ENCODE measurements around the gene TERT.

The TERT gene

DNA sequence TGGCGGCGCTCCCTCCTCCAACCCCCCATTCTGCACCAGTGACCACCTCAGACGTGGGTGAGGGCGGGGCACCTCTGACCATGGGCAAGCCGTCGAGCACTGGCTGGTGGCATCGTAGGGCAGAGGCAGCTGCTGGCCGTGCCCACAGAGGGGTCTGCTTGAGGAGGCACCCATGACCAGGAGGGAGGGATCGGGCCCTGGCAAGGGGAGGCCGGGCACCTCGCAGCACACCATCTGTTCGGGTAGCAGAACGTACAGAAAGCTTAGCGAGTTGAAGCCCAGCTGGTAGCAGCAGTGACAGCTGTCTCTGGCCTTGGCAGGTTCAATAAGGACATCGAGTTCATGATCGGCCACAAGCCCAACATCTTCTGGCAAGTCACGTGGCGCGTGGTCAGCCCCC lies 74.0 kb downstream of the TERT start:
- Histone ChIP-seq H3K9me3 (ENCODE audit: insufficient read depth, low read length, severe bottlenecking) (no peaks in the 10 kb centered on the region), H3K4me1 (ENCODE audit: insufficient read depth, low read length) (peaks cover 21% of the 10 kb centered on the region), H2AFZ (ENCODE audit: low read depth, low read length) (no peak overlapping the region), H3K9ac (ENCODE audit: low read depth, low read length) (no peak overlapping the region), H4K20me1 (ENCODE audit: insufficient read depth, low read length) (no peaks in the 10 kb centered on the region), H3K36me3 (ENCODE audit: insufficient read depth, low read length) (no peaks in the 10 kb centered on the region), H3K27ac (ENCODE audit: low read length) (no peak overlapping the region), H3K4me3 (ENCODE audit: low read depth in 1 of 2, low read length in 2 of 2) (no peak overlapping the region), H3K27me3 (ENCODE audit: insufficient read depth, low read length, poor library complexity) (no peaks in the 10 kb centered on the region), H3K4me2 (ENCODE audit: insufficient read depth, low read length) (no peak overlapping the region), H3K79me2 (ENCODE audit: insufficient read depth, low read length) (no peaks in the 10 kb centered on the region)
- no peak for DNase-seq
- no peak for ATAC-seq (ENCODE audit: insufficient read depth, low read depth)
- TF ChIP-seq EZH2 (IDR thresholded peaks at IDR 0.05; ENCODE audit: borderline replicate concordance, low read depth, low read length, severe bottlenecking), result no peak
- TF ChIP-seq, protein P1, sequence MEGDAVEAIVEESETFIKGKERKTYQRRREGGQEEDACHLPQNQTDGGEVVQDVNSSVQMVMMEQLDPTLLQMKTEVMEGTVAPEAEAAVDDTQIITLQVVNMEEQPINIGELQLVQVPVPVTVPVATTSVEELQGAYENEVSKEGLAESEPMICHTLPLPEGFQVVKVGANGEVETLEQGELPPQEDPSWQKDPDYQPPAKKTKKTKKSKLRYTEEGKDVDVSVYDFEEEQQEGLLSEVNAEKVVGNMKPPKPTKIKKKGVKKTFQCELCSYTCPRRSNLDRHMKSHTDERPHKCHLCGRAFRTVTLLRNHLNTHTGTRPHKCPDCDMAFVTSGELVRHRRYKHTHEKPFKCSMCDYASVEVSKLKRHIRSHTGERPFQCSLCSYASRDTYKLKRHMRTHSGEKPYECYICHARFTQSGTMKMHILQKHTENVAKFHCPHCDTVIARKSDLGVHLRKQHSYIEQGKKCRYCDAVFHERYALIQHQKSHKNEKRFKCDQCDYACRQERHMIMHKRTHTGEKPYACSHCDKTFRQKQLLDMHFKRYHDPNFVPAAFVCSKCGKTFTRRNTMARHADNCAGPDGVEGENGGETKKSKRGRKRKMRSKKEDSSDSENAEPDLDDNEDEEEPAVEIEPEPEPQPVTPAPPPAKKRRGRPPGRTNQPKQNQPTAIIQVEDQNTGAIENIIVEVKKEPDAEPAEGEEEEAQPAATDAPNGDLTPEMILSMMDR (IDR thresholded peaks at IDR 0.05; ENCODE audit: borderline replicate concordance, extremely low read depth, low read length, poor library complexity, severe bottlenecking), result no peak

DNA sequence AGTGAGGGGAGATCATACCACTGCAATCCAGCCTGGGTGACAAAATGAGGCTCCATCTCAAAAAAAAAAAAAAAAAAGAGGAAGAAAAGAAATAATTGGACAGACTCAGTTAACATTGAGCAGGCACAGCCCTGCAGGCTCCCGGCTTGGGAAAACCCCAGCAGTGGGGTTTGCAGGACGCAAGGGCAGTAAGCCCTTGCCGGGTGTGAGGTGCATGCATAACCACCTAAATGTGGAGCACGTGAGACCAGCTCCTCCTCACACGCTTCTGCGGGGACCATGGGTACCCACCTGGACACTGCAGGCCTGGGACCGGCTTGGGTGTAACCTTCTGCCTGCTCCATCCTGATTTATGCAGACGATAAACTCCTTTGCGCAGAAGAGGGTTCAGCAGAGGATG lies 74.5 kb downstream of the TERT start:
- TF ChIP-seq, protein P1 (IDR thresholded peaks at IDR 0.05; ENCODE audit: borderline replicate concordance, extremely low read depth, low read length, poor library complexity, severe bottlenecking), result no peak
- no peak for TF ChIP-seq EZH2 (IDR thresholded peaks at IDR 0.05; ENCODE audit: borderline replicate concordance, low read depth, low read length, severe bottlenecking)
- Histone ChIP-seq H4K20me1 (ENCODE audit: insufficient read depth, low read length) (no peaks in the 10 kb centered on the region), H3K36me3 (ENCODE audit: insufficient read depth, low read length) (no peaks in the 10 kb centered on the region), H3K4me1 (ENCODE audit: insufficient read depth, low read length) (peaks cover 21% of the 10 kb centered on the region), H3K4me2 (ENCODE audit: insufficient read depth, low read length) (no peak overlapping the region), H3K27me3 (ENCODE audit: insufficient read depth, low read length, poor library complexity) (no peaks in the 10 kb centered on the region), H3K9ac (ENCODE audit: low read depth, low read length) (no peak overlapping the region), H3K27ac (ENCODE audit: low read length) (no peak overlapping the region), H2AFZ (ENCODE audit: low read depth, low read length) (no peak overlapping the region), H3K9me3 (ENCODE audit: insufficient read depth, low read length, severe bottlenecking) (peaks cover 2% of the 10 kb centered on the region), H3K4me3 (ENCODE audit: low read depth in 1 of 2, low read length in 2 of 2) (no peak overlapping the region), H3K79me2 (ENCODE audit: insufficient read depth, low read length) (no peaks in the 10 kb centered on the region)
- no peak for DNase-seq
- ATAC-seq (ENCODE audit: insufficient read depth, low read depth), result no peak

- Histone ChIP-seq H3K4me3 (ENCODE audit: low read depth in 1 of 2, low read length in 2 of 2) (no peak overlapping the region), H3K4me1 (ENCODE audit: insufficient read depth, low read length) (peaks cover 21% of the 10 kb centered on the region), H3K4me2 (ENCODE audit: insufficient read depth, low read length) (no peak overlapping the region), H3K27me3 (ENCODE audit: insufficient read depth, low read length, poor library complexity) (no peaks in the 10 kb centered on the region), H3K36me3 (ENCODE audit: insufficient read depth, low read length) (no peaks in the 10 kb centered on the region), H2AFZ (ENCODE audit: low read depth, low read length) (no peak overlapping the region), H3K27ac (ENCODE audit: low read length) (no peak overlapping the region), H3K9ac (ENCODE audit: low read depth, low read length) (no peak overlapping the region), H4K20me1 (ENCODE audit: insufficient read depth, low read length) (no peaks in the 10 kb centered on the region), H3K9me3 (ENCODE audit: insufficient read depth, low read length, severe bottlenecking) (peaks cover 2% of the 10 kb centered on the region), H3K79me2 (ENCODE audit: insufficient read depth, low read length) (no peaks in the 10 kb centered on the region)
- DNase-seq (no peak), ATAC-seq (ENCODE audit: insufficient read depth, low read depth) (no peak)
- no peak for TF ChIP-seq EZH2 (IDR thresholded peaks at IDR 0.05; ENCODE audit: borderline replicate concordance, low read depth, low read length, severe bottlenecking)
- TF ChIP-seq, protein P1 (IDR thresholded peaks at IDR 0.05; ENCODE audit: borderline replicate concordance, extremely low read depth, low read length, poor library complexity, severe bottlenecking), result no peak
Observed at GRCh38 chr5:1219768-1220100, 75.1 kb downstream of the TERT start.
